Measurements from ENCODE around the gene EPB41L2.

EPB41L2 gene

DNA sequence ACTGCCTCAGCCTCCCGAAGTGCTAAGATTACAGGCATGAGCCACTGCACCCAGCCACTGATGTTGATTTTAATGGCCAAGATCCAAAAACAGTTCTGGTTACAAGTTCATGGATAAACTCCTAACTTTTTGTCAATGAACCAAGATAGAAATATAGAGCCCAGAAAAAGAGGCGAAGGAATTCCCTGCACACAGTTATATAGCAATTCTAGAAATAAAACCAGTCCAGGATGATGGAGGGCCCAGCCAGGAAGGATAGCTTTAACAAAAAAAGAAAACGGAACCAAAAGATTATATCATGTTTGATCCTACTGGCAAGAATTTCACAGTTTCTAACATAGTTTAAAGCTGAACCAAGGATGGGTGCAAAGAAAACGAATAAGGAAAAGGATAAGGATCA, 10.9 kb downstream of the EPB41L2 start:
- TF ChIP-seq ZFX (IDR thresholded peaks at IDR 0.05; ENCODE audit: borderline replicate concordance), result no peak
- TF ChIP-seq, protein P1, sequence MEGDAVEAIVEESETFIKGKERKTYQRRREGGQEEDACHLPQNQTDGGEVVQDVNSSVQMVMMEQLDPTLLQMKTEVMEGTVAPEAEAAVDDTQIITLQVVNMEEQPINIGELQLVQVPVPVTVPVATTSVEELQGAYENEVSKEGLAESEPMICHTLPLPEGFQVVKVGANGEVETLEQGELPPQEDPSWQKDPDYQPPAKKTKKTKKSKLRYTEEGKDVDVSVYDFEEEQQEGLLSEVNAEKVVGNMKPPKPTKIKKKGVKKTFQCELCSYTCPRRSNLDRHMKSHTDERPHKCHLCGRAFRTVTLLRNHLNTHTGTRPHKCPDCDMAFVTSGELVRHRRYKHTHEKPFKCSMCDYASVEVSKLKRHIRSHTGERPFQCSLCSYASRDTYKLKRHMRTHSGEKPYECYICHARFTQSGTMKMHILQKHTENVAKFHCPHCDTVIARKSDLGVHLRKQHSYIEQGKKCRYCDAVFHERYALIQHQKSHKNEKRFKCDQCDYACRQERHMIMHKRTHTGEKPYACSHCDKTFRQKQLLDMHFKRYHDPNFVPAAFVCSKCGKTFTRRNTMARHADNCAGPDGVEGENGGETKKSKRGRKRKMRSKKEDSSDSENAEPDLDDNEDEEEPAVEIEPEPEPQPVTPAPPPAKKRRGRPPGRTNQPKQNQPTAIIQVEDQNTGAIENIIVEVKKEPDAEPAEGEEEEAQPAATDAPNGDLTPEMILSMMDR (IDR thresholded peaks at IDR 0.05), result no peak
- no peak overlapping the region for H3K27ac ChIP-seq

DNA sequence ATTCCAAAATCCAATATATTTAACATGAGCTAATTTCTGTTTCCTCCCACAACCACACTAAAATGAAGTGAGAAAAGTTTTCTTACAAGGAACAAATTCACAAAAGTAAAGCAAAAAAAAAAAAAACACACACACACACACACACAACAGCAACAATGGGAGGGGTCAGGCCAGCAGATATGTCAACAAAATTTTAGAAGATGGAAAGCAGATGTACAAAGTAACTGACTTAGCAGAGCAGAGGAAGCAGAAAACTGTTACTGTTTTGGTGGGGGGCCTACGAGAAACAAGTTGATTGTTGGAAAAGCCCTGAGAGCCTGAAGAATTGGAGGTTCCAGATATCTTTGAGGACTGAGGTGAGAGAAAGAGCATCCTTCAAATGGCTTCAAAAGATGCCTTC, 11.7 kb downstream of the EPB41L2 start:
- TF ChIP-seq, protein P1 (IDR thresholded peaks at IDR 0.05), result no peak
- no peak for TF ChIP-seq ZFX (IDR thresholded peaks at IDR 0.05; ENCODE audit: borderline replicate concordance)
- no peak overlapping the region for H3K27ac ChIP-seq

DNA sequence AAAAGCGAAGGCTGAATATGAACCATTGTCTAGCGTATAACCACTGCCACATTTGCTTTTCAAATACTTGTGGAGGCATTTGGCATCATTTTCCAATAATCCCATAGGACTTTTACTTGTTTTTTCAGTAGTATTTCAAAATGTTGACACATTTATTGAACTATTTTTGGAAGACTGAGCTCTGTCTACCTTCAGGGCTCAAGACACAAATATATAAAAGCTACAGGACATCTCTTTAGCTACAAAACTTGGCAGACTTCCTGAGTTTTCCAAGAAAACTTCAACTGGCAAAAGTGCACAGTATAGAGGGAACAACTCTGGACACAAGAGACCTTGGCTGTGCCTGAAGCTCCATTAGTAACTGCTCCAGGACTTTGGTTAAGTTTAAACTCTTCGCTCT, 13.4 kb downstream of the EPB41L2 start:
- no peak overlapping the region for H3K27ac ChIP-seq
- TF ChIP-seq, protein P1 (IDR thresholded peaks at IDR 0.05), result no peak
- no peak for TF ChIP-seq ZFX (IDR thresholded peaks at IDR 0.05; ENCODE audit: borderline replicate concordance)

DNA sequence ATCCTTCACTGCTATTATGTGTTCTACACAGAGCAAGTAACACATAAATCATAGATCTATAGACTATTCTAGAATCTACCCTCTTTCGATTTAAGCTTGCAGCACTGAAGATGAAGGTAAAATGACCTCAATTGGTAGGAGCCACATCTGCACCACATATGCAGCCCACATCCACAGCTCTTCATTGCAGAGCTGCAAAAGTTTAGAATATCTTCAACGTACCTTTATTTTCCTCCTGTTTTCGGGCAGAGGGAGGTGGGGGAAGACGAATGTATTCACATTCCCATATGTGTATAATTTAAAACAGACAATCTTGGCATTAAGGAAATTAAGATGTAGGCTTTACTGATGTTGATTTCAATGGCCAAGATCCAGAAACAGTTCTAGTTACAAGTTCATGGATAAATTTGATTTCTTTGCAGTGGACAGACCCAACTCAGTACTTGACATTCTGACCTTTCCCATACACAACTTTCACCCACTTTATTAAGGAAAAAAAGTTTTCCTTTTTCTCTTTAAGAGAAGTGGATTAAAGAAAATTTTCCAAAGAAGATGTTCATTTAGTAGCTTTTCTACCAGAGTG, 14.0 kb downstream of the EPB41L2 start:
- TF ChIP-seq ZFX (IDR thresholded peaks at IDR 0.05; ENCODE audit: borderline replicate concordance), result no peak
- TF ChIP-seq, protein P1 (IDR thresholded peaks at IDR 0.05), result no peak
- no peak overlapping the region for H3K27ac ChIP-seq

DNA sequence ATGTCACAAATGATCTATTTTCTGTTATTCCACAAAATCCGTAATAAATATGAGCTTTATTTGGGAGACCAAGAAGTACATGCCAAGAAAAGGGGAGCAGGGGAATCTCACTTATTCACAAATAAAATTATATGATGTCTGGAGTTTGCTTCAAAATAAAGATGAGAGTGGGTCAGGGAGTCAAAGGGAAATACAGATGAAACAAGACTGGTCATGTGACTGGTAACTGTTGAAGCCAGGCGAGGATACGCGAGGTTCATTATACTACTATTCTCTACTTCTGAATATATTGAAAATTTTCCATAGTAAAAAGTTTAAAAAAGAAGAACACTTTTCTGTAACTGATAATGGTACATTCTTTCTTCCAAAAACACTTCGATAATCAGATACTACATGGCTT, 14.6 kb downstream of the EPB41L2 start:
- TF ChIP-seq, protein P1 (IDR thresholded peaks at IDR 0.05), result no peak
- TF ChIP-seq ZFX (IDR thresholded peaks at IDR 0.05; ENCODE audit: borderline replicate concordance), result no peak
- no peak overlapping the region for H3K27ac ChIP-seq

DNA sequence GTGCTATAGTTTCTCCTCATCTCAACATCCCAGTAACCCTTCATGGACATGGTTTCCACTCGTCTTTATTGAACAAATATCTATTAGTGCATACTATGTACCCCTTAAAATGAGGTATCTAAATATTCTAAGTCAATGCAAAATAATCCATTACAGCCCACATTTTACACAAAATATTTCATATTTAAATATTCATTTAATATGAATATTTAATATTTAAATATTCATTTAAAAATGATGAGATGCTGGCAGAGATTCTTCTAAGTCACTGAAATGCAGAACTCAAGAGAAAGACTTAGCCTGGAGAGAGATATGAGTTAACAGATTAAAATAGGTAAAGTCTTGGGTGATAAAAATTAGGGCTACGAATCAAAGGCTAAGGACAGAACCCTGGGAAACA, 17.9 kb downstream of the EPB41L2 start:
- TF ChIP-seq ZFX (IDR thresholded peaks at IDR 0.05; ENCODE audit: borderline replicate concordance), result no peak
- TF ChIP-seq, protein P1 (IDR thresholded peaks at IDR 0.05), result no peak
- no peak overlapping the region for H3K27ac ChIP-seq

DNA sequence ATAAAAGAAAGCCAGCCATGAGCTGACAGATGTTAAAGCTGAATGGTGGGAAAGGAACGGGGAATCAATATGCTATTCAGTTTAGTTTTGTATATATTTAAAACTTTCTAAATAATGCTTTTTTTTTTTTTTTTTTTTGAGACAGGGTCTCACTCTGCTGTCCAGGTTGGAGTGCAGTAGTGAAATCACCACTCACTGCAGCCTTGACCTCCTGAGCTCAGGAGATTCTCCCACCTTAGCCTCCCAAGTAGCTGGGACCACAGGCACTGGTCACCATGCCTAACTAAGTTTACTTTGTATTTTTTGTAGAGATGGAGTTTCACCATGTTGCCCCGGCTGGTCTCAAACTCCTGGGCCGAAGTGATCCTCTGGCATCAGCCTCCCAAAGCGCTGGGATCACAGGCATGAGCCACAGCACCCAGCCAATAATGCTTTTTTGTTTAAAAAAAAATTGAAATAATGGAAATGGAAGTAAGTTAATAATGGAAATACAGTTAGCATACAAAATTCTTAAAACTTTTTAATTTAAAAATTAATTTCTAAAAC, 19.1 kb downstream of the EPB41L2 start:
- TF ChIP-seq, protein P1 (IDR thresholded peaks at IDR 0.05), result no peak

More for the DNA sequence above, 19.1 kb downstream of the EPB41L2 start:
- H3K27ac ChIP-seq, result no peak overlapping the region
